HG02840 (cell line): ENCODE data around the gene RAB24.
"Not testable (repeated sequence)": the region's sequence is repeated elsewhere in the genome, so short reads cannot be mapped to it uniquely, and the experiment has no call there.

Source experiments
- ATAC-seq: cut with Tn5 transposase; IDR thresholded peaks from one replicate; pipeline ENCODE4 v1.9.1; 2021; ENCODE audit warnings: mild to moderate bottlenecking, moderate library complexity, moderate number of reproducible peaks; ENCODE audit not compliant: unreplicated experiment, low FRiP score

The RAB24 gene

DNA sequence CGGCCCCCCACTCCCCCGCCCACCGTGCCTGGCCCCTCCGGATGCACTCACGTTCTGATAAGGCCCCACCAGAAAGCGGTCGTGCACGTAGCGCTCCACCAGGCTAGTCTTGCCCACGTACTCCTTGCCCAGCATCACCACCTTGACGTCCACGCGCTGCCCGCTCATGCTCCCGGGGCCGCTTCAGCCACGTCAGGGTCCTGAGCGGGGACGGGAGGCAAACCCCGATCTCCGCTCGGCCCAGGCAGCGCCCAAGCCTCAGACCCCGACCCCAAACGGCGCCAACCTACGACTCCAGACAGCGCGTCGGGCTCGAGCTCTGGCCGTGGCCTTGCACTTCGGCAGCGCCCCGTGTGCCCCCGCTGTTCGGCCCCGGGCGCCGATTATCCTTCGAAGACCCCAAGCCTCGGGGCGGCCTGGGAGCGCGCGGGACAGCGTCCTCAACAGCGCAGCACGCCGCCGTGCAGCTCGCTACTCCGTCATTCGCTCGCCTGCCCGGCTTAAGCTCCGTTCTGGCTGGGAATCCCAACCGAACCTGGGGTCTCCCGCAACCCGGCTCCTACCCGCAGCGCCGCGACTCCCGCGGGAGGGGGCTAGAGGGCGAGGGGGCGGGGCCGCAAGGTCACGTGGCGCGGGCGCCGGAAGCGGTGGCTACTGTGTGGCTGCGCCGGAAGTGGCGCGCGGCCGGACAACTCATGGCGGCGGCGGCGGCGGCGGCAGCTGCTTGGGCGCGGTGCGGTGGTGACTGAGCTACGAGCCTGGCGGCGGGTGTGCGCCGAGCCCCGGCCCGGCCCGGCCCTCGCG lies at the start of gene RAB24, which contains the start of gene PRELID1:
Gene RAB24, minus strand, starts transcription at position 599 of the 804 bp plus-strand sequence. Its CDS starts 431 bp downstream, at position 168.
Gene PRELID1, plus strand, starts transcription at position 679 of the 804 bp plus-strand sequence. CDS start 187 bp downstream, outside the sequence.
- no peak for ATAC-seq

DNA sequence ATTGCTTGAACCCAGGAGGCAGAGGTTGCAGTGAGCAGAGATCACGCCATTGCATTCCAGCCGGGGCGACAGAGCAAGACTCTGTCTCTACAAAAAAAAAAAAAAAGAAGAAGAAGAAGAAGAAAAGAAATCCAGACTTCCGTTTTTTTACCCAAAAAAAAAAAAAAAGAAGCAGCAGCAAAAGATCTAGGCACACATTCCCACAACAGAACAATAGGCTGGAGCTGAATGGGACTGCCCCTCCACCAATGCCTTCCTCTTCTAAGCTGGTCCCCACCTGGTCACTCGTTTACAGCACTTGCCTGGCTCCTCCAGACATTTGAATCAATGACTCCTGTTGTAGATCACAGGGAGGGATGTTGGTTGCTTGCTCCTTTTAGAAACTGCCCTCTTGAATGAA lies 49.6 kb upstream of the RAB24 start:
- no peak for ATAC-seq

- peak; percentile 94 for ATAC-seq
Observed at GRCh38 chr5:177351392-177352329, 48.1 kb upstream of the RAB24 start, which contains the start of gene LMAN2. Gene LMAN2, minus strand, starts transcription at chr5:177351668. Its CDS starts 21 bp downstream, at chr5:177351647.

DNA sequence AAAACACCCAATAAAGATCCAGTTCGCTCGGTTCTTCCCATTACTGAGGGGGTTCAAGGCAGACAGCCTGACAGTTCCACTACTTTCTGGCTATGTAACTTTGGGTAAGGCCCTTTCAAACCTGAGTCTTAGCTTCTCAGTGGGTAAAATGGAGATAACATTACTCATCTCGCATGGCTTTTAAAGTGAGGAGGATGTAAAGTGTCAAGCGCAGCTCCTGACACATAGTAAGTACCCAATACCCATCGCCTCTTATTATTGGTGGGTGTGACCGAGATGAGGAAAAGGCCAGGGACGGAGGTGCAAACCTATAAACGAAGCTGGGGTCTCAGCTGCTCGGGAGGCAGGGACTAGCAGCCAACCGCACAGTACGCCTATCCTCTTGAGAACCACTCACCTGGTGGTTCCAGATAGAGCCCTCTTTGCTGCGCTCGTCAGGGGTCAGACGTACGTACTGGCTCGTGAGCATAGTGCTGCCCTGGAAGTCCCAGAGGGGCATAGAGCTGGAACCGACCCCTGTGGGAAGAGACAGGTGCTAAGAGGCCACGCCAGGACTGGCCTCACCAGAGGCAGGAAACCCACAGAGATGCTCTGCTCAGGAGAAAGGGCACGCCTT lies 47.4 kb upstream of the RAB24 start:
- ATAC-seq = peak; percentile 9

- no peak for ATAC-seq
Observed at GRCh38 chr5:177349762-177350161, 46.2 kb upstream of the RAB24 start.

DNA sequence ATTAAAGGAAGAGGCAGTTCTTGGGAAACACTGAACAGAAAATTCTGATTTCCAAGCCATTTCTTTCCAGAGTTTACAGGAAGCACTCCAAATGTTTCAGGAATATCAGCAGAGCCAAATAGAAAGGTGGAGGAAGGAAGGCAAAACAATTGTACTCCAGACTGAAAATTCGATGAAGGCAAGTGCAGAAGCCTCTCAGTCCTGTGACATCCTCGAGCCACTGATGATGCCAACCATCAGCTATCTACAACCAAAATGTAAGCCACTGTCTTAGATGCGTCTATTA lies 45.8 kb upstream of the RAB24 start:
- no peak for ATAC-seq

DNA sequence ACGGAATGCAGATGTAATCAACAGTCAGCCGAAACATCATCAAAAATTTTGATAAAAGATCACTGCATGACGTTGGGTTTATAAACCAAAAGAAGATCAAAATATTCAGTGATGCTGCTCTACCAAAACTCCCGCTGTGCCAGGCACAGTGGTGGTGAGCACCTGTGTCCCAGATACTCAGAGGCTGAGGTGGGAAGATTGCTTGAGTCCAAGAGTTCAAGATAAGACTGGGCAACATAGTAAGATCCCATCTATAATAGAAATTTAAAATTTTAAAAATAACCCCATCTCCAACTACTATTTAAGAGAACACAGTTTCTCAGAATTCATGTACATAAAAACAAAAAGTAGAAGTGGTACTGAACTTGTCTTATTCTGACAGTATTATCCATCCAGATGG lies 44.2 kb upstream of the RAB24 start:
- no peak for ATAC-seq

- ATAC-seq = no peak
Observed at GRCh38 chr5:177346820-177347219, 43.3 kb upstream of the RAB24 start.

GRCh38 chr5:177344891-177345290 lies 41.4 kb upstream of the RAB24 start:
- no peak for ATAC-seq

DNA sequence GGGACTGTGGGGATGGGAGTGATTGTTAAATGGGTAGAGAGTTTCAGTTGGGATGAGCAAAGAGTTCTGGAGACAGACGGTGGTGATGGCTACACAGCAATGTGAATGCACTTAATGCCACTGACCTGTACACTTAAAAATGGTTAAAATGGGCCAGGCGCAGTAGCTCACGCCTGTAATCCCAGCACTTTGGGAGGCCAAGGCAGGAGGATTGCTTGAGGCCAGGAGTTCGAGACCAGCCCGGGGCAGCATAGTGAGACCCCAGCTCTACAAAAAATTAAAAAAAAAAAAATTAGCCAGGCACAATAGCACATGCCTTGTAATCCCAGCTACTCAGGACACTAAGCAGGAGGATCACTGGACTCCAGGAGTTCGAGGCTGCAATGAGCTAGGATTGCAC lies 40.3 kb upstream of the RAB24 start:
- no peak for ATAC-seq

GRCh38 chr5:177343000-177343399 lies 39.5 kb upstream of the RAB24 start:
- ATAC-seq = not testable (repeated sequence)

GRCh38 chr5:177339107-177339638 lies 35.7 kb upstream of the RAB24 start:
- no peak for ATAC-seq

GRCh38 chr5:177338251-177339106 lies 35.0 kb upstream of the RAB24 start:
- no peak for ATAC-seq

- no peak for ATAC-seq
Observed at GRCh38 chr5:177336603-177337494, 33.3 kb upstream of the RAB24 start.

GRCh38 chr5:177336112-177336511 lies 32.6 kb upstream of the RAB24 start:
- no peak for ATAC-seq

DNA sequence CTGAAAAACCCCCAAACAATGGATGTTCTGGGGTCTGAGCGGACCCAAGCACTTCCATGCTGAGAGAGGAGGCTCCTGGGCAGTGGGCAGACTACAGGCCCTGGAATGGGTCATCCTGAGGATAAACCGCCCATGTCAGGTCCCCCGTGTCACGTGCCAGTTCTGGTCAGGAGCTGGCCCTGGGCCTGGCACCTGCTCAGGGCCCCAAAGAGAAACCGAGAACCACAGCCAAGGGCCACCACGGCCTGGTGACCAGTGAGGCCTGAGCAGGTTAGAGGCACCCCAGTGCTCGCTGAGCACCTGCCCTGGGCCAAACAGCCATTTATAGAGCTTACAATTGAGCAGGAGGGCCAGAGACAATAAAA lies 32.2 kb upstream of the RAB24 start:
- ATAC-seq = no peak

DNA sequence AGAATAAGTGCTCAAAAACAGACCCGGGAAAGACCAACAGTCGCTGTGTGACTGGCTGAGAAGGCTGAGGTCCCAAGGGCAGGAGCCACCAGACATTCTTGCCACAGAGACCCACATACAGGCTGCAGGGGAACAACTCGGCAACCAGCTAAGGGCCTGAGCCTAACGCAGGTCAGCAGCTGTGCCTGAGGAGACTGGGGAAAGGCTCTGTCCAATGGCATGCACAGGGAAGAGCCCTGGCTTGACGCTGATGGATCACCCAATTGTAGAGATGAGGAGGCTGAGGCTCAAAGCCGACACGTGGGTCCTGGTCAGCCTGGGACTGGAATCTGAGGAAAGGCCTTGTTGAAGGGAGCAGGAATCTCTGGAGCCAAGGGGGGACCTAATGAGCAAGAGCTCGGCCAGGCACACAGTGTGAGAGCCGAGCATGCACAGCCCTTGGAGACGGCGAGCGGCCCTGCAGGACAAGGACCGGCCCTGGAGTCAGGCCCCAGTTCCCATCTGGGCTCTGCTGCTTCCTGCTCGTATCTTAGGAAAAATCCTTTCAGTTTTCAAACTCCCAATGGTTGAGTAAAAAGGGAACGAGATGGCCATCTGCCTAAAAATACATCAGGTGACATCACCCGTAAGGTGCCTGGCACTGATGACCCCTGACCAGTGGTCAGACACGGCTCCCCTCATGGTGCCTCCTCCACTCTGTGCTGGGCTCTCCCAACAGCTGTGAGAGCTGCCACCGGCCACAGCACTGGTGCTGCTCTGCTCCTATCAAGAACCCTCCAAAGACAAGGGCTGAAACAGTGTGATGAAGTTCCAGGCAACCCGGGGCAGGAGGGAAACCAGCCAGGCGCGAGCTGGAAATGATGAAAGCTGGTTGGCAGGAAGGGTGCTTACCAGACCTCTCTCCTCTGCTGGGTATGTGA lies 31.5 kb upstream of the RAB24 start:
- no peak for ATAC-seq

- ATAC-seq = no peak
Observed at GRCh38 chr5:177334155-177334551, 30.6 kb upstream of the RAB24 start.
